ENCODE measurements around the gene DAD1. TPM values are rescaled to one million over a fixed set of nuclear protein-coding genes. Genes with fewer than 3 reads are reported as not detected.

Gene DAD1
- total RNA-seq, 1 experiment from 2014 or later, result 308 TPM

DNA sequence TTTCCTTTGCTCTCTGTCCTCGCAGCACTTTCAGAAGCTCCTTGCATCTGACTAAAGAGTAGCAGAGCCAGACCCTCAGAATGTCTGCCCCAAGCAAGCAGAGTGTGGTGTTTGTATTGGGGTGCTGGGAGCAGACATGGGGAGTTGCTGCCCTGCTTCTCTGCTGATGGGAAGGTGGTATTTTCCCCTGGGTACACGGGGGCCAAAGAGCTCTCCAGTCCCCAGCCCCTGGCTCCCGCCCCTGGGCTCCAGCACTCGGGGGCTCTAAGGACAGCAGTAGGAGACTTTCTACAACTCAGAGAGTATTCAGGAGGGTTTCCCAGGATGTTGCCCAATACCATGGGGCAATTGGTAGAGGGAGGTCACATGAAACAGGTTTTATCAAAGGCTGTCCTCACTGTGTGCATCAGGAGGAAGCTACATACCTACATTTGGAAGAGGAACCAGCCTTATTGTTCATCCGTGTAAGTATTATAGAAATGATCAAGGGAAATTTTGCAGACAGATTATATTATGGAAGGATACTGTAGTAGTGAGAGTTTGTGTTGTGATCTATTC is 50.3 kb downstream of the DAD1 start:
- DNase-seq (ENCODE audit: low read depth), result no peak

GRCh38 chr14:22537436-22538310 is 51.4 kb downstream of the DAD1 start:
- DNase-seq (ENCODE audit: low read depth), result no peak

DNA sequence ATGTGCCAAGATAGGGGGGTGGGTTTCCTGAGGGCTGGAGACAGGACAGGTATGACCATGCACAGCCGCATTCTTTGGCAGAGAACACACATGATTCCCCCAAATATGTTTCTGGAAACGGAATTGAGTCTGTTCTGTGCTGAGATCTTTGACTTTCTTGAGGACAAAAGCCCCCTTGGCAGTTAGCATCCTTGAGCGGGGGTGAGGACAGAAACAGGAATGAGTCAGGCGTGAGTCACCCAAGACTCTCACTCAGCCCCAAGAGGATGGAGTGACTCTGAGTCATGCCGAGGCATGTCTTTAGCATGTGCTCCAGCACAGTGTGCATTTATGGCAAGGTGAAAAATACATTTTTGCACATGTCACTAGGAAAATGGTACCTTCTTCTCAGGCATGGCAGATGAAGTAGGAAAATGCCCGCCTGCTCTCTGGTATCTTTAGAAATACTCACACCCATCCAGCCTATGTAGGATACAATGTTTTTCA is 52.1 kb downstream of the DAD1 start:
- DNase-seq (ENCODE audit: low read depth), result peak; percentile 99

GRCh38 chr14:22535916-22536315 is 53.1 kb downstream of the DAD1 start:
- DNase-seq (ENCODE audit: low read depth), result no peak

GRCh38 chr14:22535126-22535525 is 53.9 kb downstream of the DAD1 start:
- no peak for DNase-seq (ENCODE audit: low read depth)

GRCh38 chr14:22534547-22534946 is 54.5 kb downstream of the DAD1 start:
- DNase-seq (ENCODE audit: low read depth), result no peak

GRCh38 chr14:22533739-22534359 is 55.2 kb downstream of the DAD1 start:
- DNase-seq (ENCODE audit: low read depth), result no peak

GRCh38 chr14:22533057-22533704 is 55.8 kb downstream of the DAD1 start:
- DNase-seq (ENCODE audit: low read depth), result no peak

- DNase-seq (ENCODE audit: low read depth), result peak; percentile 73
Observed at GRCh38 chr14:22532345-22533056, 56.5 kb downstream of the DAD1 start.

DNA sequence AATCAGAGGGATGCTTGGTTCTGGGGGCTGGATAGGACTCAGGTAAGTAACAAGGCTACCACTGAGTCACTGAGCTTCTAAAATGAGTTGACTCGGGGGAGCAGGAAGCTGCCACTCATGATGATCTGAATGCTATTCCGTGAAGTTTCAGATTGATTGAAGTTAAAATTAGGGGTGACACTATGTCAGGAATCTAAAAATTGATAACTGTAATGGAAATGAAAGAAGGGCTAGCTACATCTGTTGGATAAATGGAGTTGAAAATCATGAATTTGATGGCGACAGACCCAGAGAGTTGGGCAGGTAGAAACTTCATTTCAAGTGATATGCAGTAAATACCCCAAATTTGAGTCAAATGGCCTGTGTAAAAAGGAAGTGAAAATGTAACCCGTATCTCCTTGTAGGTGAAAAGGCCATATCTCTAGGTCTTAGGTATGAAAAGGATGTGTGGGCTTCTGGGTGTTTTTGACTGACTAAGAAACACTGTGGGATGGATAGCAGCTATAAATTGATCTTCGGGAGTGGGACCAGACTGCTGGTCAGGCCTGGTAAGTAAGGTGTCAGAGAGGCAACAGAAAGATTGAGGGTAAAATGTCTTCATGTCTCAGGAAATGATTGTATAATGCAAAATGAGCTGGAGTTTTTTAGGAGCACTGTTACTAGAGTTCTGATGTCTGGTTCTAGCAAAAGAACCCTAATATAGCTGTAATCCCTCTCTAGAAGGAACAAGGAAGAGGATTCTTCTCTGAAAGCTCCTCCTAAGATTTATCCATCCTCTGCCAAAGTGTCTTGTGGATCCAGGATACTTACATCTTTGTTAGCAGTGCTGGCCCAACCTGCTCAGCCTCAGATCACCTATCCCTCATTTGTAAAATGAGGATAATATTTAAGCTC is 57.3 kb downstream of the DAD1 start:
- no peak for DNase-seq (ENCODE audit: low read depth)

DNA sequence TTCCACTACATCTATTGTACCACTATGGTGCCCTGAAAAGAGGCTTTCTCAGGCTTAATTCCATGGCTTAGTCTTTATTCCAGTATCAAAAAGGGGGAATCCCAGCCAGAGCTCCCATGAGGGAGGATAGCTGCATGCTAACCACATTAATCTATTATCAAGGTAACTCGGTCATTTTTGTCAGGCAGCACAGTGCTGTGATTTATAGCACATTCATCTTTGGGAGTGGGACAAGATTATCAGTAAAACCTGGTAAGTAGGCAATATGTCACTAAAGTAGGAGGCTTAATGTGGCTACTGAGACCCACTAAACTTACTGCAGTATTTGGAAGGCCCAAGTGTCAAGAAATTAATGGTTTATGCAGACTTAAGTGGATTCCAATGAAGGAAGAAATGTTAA is 58.9 kb downstream of the DAD1 start:
- DNase-seq (ENCODE audit: low read depth), result no peak

GRCh38 chr14:22526744-22527143 is 62.3 kb downstream of the DAD1 start:
- DNase-seq (ENCODE audit: low read depth), result no peak

DNA sequence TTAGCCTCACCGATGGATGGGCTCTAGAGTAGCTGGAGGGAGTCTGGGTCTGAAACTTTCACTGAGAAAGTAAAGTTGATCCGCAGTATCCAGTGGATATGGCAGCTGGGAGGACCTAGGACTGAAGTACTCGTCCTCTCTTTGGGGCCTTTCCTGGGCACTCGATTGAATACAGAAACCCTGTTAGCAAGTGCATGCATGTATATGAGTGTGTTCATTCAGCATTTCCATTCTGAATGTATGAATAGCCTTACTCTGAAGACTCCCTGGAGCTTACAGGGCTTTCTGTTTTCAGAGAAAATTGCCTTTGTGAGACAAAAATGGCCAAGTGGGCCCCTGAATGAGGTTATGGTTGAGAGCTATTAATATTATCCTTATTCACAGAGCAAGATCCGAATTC is 62.8 kb downstream of the DAD1 start:
- DNase-seq (ENCODE audit: low read depth), result no peak

DNA sequence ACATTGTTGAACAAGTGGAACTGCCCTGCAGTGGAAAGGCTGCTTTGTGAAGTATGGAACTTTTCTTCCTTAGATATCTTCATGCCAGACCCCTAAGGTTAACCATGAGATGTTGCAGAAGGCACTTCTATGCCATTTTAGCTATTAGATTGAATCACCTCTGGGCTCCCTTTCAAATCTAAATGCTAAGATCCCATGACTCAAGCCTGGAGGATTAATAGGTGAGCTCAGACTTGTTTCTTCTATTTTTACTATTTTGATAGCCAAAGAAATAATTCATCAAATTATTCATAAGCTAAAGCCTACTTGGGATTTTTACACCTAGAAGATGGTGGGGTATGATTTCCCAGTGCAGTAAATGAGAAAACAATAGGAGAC is 64.3 kb downstream of the DAD1 start:
- DNase-seq (ENCODE audit: low read depth), result no peak

- DNase-seq (ENCODE audit: low read depth), result no peak
Observed at GRCh38 chr14:22524115-22524783, 64.8 kb downstream of the DAD1 start.

GRCh38 chr14:22523283-22523682 is 65.7 kb downstream of the DAD1 start:
- DNase-seq (ENCODE audit: low read depth), result no peak

- DNase-seq (ENCODE audit: low read depth), result no peak
Observed at GRCh38 chr14:22522466-22522957, 66.5 kb downstream of the DAD1 start.

- no peak for DNase-seq (ENCODE audit: low read depth)
Observed at GRCh38 chr14:22521449-22522239, 67.4 kb downstream of the DAD1 start.

DNA sequence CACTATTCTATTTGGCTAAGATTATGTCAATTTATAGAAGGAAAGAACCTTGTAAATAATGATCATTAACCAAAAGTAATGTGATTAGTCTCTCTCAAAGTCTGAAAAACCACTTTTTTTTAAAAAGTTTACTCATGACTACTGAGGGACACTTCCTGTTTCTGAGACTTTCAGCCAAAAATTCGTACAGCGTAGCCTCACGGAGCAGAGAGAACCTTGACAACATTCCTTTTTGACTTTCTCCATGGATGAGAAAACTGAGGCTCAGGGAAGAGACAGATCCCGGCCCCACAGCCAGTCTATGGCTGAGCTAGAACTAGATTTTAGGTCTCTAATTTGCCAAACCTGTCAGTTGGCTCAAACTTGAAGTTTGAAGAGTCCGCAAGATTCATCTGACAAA is 68.2 kb downstream of the DAD1 start:
- DNase-seq (ENCODE audit: low read depth), result no peak

All from HT1080 (cell line).